PC-9 (cell line): ENCODE data around the gene GRIK3. TPM values are rescaled to one million over a fixed set of nuclear protein-coding genes. Genes with fewer than 3 reads are reported as not detected.

Source experiments
- BruUV-seq: library from RNA; stranded (reverse); fragments of 400-500 nt; replicated peaks from 2 replicates; lab custom pipeline; 2021; lab: Mats Ljungman, UMichigan
- CTCF ChIA-PET: fragments of 300-600 bp; sonication (Branson Sonifier 250); formaldehyde crosslinking; loops from one replicate; lab custom pipeline; 2022; ENCODE audit warnings: antibody characterized with exemption; lab: Charles Lee
- POLR2A ChIA-PET: fragments of 300-600 bp; sonication (Branson Sonifier 250); formaldehyde crosslinking; loops from one replicate; lab custom pipeline; 2022; ENCODE audit warnings: antibody characterized with exemption; ENCODE audit not compliant: unreplicated experiment; lab: Charles Lee
- DNase-seq, 2 experiments: peaks; one replicate each; pipeline versions ENCODE4 v3.0.0 to v3.0.0-alpha.2; 2015 to 2022; ENCODE audit warnings: mixed read lengths in 1 of 2
- H2AFZ ChIP-seq: fragments of 200-600 bp; sonication (generic); 2 replicates; pipeline ENCODE4 v1.8.1; 2017; ENCODE audit warnings: antibody characterized with exemption
- H3F3A ChIP-seq: fragments of 200-600 bp; sonication (generic); 2 replicates; pipeline ENCODE4 v1.8.1; 2017; ENCODE audit warnings: antibody characterized with exemption, mild to moderate bottlenecking, low read depth; ENCODE audit not compliant: insufficient read depth
- H3K27ac ChIP-seq: fragments of 200-600 bp; sonication (generic); 2 replicates; pipeline ENCODE4 v1.6.1; 2016; ENCODE audit warnings: mixed run types
- H3K27me3 ChIP-seq: fragments of 200-600 bp; sonication (generic); 2 replicates; pipeline ENCODE4 v1.6.1; 2016; ENCODE audit warnings: low read depth, mixed run types; ENCODE audit not compliant: insufficient read depth
- H3K36me3 ChIP-seq: fragments of 200-600 bp; sonication (generic); 2 replicates; pipeline ENCODE4 v1.6.1; 2016; ENCODE audit warnings: low read depth, mixed run types
- H3K4me1 ChIP-seq: fragments of 200-600 bp; sonication (generic); replicated peaks from 2 replicates; pipeline ENCODE4 v1.6.1; 2016; ENCODE audit warnings: mixed run types; ENCODE audit not compliant: insufficient read depth
- H3K4me2 ChIP-seq: fragments of 200-600 bp; sonication (generic); 2 replicates; pipeline ENCODE4 v1.6.1; 2017; ENCODE audit warnings: mixed run types
- H3K4me3 ChIP-seq: fragments of 200-600 bp; sonication (generic); 2 replicates; pipeline ENCODE4 v1.6.1; 2016; ENCODE audit warnings: mixed run types
- H3K79me2 ChIP-seq: fragments of 200-600 bp; sonication (generic); 2 replicates; pipeline ENCODE4 v1.6.1; 2017; ENCODE audit warnings: low read depth, mixed run types
- H3K9me2 ChIP-seq: fragments of 200-600 bp; sonication (generic); 2 replicates; pipeline ENCODE4 v1.8.1; 2017; ENCODE audit warnings: mild to moderate bottlenecking; ENCODE audit not compliant: insufficient read depth
- H3K9me3 ChIP-seq: fragments of 200-600 bp; sonication (generic); 2 replicates; pipeline ENCODE4 v1.8.1; 2016; ENCODE audit warnings: low read depth; ENCODE audit not compliant: insufficient read depth
- H4K20me1 ChIP-seq: fragments of 200-600 bp; sonication (generic); 2 replicates; pipeline ENCODE4 v1.8.1; 2017; ENCODE audit not compliant: insufficient read depth
- CTCF ChIP-seq: fragments of 200-600 bp; sonication (generic); conservative IDR thresholded peaks from 2 replicates; pipeline ENCODE4 v1.6.1; 2017; ENCODE audit warnings: mixed run types, antibody characterized with exemption, mild to moderate bottlenecking, moderate library complexity
- EZH2 ChIP-seq: fragments of 200-600 bp; sonication (generic); IDR thresholded peaks from 2 replicates; pipeline ENCODE4 v1.8.0; 2017; ENCODE audit warnings: antibody characterized with exemption, low read depth
- intact Hi-C: fragments of 100-400 bp; cut with micrococcal nuclease; formaldehyde crosslinking; loops from one replicate; pipeline ENCODE4 v1.10.0; 2022; ENCODE audit not compliant: unreplicated experiment
- total RNA-seq: library from RNA; stranded (reverse); gene quantifications from 2 replicates; pipeline ENCODE4 v1.2.3, GENCODE V29; 2021

Gene GRIK3
- total RNA-seq, 1 experiment from 2014 or later, result not detected

DNA sequence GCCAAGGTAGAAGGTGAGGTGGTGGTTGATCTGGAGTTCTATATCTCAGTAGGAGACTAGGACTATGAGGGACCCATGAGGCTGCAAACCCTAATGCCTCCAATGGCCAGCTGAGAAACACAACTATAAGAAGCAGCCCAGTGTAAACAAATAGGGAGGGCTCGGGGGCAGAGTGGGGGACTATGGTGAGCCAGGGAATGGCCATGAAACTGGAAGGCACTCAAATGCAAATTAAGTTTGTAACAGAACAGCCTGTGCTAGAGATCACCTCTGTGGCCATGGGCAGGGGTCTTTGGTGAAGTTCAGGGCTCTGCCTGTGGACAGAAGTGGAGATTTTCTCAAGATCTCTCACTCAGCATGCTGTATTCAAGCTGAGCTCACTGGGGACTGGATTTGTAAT, 187.1 kb downstream of the GRIK3 start:
- no peak overlapping the region for H3K27ac ChIP-seq
- H3K9me3 ChIP-seq, result no peaks in the 10 kb centered on the region
- H3K9me2 ChIP-seq, result no peaks in the 10 kb centered on the region
- CTCF ChIA-PET, result no interaction called here
- H4K20me1 ChIP-seq, result no peaks in the 10 kb centered on the region
- no peaks in the 10 kb centered on the region for H3K36me3 ChIP-seq
- H3K4me3 ChIP-seq, result no peak overlapping the region
- BruUV-seq, result no TSS peak
- peaks cover 32% of the 10 kb centered on the region for H3K27me3 ChIP-seq
- H3K4me1 ChIP-seq, result 0 out of 2 replicates have a peak, but pooled peaks cover 6% of the 10 kb centered on the region
- H3K4me2 ChIP-seq, result no peak overlapping the region
- intact Hi-C loops, result no loop called here
- no peaks in the 10 kb centered on the region for H3F3A ChIP-seq
- DNase-seq, result no peak
- no peak overlapping the region for H2AFZ ChIP-seq
- no peaks in the 10 kb centered on the region for H3K79me2 ChIP-seq
- TF ChIP-seq CTCF (no peak), EZH2 (no peak)
- POLR2A ChIA-PET, result no interaction called here

- H3K4me2 ChIP-seq, result no peak overlapping the region
- no TSS peak for BruUV-seq
Observed at GRCh38 chr1:36846357-36846756, 188.0 kb downstream of the GRIK3 start.

DNA sequence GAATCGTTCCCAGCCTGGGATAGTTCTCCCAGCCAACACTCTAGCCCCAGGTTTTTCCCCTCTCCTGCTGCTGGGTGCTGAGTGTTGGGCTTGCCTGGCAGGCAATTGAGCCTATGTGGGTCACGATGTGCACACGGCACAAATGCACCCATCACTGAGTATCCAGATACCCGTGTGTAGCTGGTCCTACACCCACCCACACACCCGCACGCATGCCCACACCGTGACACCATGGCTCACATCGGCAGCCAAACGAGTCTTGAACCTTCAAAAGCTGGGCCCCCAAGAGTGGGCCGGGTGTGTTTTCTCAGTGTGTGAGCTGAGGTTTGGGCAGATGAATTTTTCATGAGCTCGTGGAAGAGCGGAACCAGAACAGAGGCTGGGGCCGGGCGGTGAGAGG, 188.5 kb downstream of the GRIK3 start:
- Histone ChIP-seq H3K9me3 (no peaks in the 10 kb centered on the region), H3K79me2 (no peaks in the 10 kb centered on the region), H3K4me3 (no peak overlapping the region), H3F3A (no peaks in the 10 kb centered on the region), H4K20me1 (no peaks in the 10 kb centered on the region), H3K27me3 (peaks cover 25% of the 10 kb centered on the region), H3K36me3 (no peaks in the 10 kb centered on the region), H3K4me1 (0 out of 2 replicates have a peak, but pooled peaks cover 6% of the 10 kb centered on the region), H3K27ac (no peak overlapping the region), H2AFZ (no peak overlapping the region), H3K4me2 (no peak overlapping the region), H3K9me2 (no peaks in the 10 kb centered on the region)
- TF ChIP-seq CTCF (no peak), EZH2 (no peak)
- intact Hi-C loops, result no loop called here
- POLR2A ChIA-PET, result no interaction called here
- DNase-seq, result no peak
- BruUV-seq, result no TSS peak
- CTCF ChIA-PET, result no interaction called here

More at GRCh38 chr1:36846357-36846756, 188.0 kb downstream of the GRIK3 start:
- ChIA-PET POLR2A (no interaction called here), CTCF (no interaction called here)
- DNase-seq, result no peak
- Histone ChIP-seq H3K9me2 (no peaks in the 10 kb centered on the region), H3K79me2 (no peaks in the 10 kb centered on the region), H3K27me3 (peaks cover 31% of the 10 kb centered on the region), H3K36me3 (no peaks in the 10 kb centered on the region), H3K4me3 (no peak overlapping the region), H3K4me1 (0 out of 2 replicates have a peak, but pooled peaks cover 6% of the 10 kb centered on the region), H3K9me3 (no peaks in the 10 kb centered on the region), H3F3A (no peaks in the 10 kb centered on the region), H4K20me1 (no peaks in the 10 kb centered on the region), H3K27ac (no peak overlapping the region), H2AFZ (no peak overlapping the region)
- no peak for TF ChIP-seq EZH2
- no peak for TF ChIP-seq CTCF
- intact Hi-C loops, result no loop called here
